GM18508 (cell line): ENCODE measurements around the gene GULP1.

ENCODE experiments used
- ATAC-seq: cut with Tn5 transposase; IDR thresholded peaks from one replicate; pipeline ENCODE4 v1.9.1; 2021; ENCODE audit warnings: moderate number of reproducible peaks; ENCODE audit not compliant: insufficient read depth, unreplicated experiment

GULP1 gene

DNA sequence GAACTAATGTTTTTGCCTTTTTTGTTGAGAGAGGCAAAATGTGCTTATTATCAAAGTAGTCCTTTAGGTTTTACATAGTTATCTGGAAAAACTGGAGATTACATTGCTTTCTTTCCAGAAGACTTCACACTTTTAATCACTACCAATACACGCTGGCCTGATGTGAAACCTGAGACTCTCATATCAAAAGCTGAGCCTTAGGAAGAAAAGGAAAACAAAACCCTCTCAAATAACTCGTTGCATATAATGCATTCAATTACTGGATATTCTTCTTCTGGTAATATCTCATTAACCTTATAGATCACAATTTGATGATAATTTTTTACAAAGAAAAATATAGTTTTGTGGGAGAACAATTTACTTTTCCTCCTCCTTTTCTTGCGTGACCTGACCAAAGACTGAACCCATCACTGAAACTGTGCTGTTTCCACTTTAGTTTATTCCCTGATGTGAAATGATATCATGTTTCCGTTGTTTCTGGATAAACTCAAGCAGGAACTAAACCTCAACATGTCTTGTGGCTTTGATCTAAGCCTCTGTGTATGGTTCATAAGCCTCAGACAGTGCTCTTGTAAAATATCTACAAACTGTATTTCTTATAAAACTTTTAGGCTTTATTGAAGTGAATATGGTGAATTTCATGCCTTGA is 332.4 kb downstream of the GULP1 start:
- no peak for ATAC-seq

DNA sequence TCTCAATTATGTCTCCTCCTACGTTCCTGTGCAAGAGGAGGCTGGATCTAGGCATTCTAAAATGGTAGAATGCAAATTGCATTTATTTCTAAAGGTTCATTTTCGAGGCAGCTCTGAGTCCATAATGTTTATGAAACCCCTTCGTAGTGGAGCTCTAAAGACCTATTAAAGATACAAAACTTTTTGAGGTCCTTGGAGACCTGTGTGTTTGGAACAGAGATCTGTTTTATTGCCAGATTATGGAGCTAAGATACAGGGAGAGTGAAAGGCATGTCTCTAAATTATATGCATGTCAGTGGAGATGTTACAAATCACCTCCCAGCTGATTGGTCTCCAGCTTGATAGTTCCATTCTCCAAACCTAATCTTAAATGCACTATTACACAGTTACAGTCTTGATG is 335.8 kb downstream of the GULP1 start:
- ATAC-seq, result no peak

DNA sequence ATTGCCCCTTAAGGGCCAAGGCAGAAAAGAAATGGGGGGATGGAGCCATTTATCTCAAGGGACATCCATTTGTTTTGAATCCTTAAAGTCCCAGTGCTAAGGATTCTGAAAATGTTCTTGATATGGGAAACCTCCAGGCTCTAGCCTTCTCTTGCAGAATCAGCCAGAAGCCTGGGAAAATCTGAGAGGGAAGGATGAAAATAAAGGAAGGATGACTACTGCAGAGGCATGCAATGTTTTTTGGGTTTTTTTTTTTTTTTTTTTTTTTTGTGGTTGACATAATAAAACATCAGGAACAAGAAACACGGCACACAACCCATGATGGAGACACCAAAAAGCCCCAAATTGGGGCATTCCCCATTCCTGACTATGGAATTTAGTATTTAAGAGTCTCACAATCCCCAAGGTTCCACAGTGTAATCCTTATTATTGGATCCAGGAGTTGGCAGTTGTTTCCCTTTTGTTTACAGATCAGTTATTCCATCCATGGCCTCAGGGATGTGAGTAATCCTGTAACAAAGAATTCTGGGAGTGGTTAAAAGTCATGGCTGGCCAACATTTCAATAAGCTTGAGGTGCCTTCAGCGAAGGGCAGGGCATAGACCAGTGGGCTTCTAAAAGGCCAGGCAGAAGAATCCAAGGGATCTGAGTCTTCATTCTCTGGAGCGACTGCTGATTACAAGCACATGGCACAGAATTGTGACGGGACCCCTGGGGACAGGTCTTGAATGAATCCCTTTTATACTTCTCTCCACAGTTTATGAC is 337.5 kb downstream of the GULP1 start:
- ATAC-seq, result no peak

DNA sequence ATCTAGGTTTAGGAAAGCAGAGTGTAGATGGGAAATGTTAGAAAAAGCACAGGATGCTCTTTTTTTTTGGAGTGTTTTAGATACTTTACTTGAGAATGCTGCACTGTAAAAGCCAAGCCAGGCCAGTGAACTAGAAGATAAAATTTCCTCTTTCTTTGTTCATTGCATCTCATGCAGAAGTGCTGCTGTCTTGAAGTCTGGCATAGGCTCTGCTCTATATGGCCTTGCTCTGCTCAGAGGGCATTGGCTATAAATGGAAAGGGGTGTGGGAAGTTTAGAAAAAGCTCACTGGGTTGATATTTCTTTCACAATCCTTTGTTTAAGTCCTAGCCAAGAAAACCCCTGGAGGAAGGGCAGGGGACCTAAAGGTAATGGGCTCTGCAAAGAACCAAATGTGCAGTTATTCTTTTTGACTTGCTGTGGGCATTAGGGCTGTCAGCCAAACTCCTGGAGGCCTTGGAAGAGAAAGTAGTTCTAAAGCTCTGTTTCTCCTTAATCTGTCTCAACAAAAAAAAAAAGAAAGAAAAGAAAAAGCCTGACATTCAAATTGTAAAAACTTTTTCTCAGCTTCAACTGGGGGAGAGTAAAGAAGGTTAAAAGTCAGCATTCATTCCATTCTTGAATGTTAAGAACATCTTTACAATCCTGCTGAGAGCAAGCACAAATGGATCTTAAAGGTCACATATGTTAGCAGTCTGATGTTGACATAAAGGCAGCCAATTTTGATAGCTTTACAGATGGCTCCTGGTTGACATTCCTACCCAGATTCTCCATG is 338.3 kb downstream of the GULP1 start:
- no peak for ATAC-seq

DNA sequence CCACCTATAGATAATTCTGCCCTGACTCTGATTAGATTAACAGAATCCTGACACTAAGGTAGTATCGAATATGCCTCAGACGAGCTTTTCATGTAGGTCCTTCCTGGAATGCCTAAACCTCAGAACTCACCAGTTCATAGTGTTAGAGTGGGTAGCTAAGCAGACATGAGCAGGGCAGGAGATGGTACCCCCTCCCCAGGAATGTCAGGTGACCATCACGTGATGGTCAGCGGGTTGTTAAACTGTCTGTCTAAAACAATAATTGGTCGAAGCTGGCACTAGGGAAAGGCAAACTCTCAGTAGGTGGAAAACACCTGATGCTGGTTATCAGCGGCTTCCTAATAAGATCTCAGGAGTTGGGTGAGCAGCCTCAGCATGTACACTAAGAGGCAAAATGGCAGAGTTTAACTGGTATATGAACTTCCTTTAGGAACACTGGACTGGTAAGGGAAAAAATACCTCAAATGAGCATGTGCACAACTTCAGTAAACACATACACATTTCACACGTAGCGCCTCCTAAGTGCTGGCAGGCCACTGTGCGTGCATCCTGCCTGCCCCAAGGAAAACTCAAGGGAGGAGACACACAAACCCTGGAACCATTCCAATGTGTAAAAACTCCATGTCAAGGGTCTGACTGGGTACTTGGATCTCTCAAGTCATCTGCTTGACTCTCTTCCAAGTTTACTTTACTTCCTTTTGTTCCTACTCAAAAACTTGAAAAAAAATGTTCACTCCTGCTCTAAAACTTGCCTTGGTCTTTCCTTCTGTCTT is 339.5 kb downstream of the GULP1 start:
- no peak for ATAC-seq

DNA sequence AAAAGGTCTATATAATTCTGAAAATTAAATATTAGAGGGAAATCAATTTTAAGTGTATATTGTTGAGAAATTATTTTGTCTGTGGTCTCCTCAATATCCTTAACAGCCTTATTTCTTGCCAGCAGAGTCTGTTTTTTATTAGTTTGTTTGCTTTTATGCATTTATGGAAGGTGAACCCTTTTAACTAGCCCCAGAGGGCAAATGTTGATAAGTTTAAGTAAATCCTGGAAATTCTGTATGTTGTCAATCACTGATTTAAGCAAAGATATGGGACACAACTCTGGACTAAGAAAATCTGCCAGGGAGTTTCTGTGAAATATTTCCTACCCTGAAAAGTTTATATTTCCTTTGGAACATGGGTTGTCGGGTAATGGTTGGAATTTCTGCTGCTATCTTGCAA is 343.0 kb downstream of the GULP1 start:
- no peak for ATAC-seq
